K562 (cell line): ENCODE data around the gene SCPEP1. TPM values are rescaled to one million over a fixed set of nuclear protein-coding genes. Genes with fewer than 3 reads are reported as not detected.

ENCODE experiments used
- CEBPB ChIP-seq: fragments of 450-650 bp; IDR thresholded peaks from 2 replicates; pipeline ENCODE4 v1.6.1; 2016; ENCODE audit warnings: missing genetic modification characterization, missing compliant biosample characterization
- EP300 ChIP-seq: IDR thresholded peaks from 2 replicates; pipeline ENCODE4 v1.6.1; 2012; ENCODE audit warnings: low read length, improper control_type of control experiment
- FOSL1 ChIP-seq: fragments of 200-800 bp; sonication (Bioruptor generic); conservative IDR thresholded peaks from 2 replicates; pipeline ENCODE4 v1.6.1; 2016; ENCODE audit warnings: missing genetic modification characterization, missing compliant biosample characterization
- HDAC1 ChIP-seq, 2 experiments: fragments of 450-650 bp; IDR thresholded peaks; 2 replicates each; pipeline ENCODE4 v1.6.1; 2016 to 2017; ENCODE audit warnings: inconsistent platforms in 1 of 2, mild to moderate bottlenecking in 1 of 2, moderate library complexity in 1 of 2
- JUND ChIP-seq, 2 experiments: IDR thresholded peaks; 2 replicates in 1 of 2; 3 replicates in 1 of 2; pipeline ENCODE4 v1.6.1; 2011; ENCODE audit warnings: borderline replicate concordance in 2 of 2, low read depth in 2 of 2, low read length in 2 of 2, improper control_type of control experiment in 1 of 2, missing biosample characterization in 1 of 2, missing genetic modification characterization in 1 of 2, missing genetic modification reagents in 1 of 2
- KLF6 ChIP-seq: fragments of 250-450 bp; sonication (Bioruptor Pico); IDR thresholded peaks from 2 replicates; pipeline ENCODE4 v1.4.0; 2020; ENCODE audit warnings: mild to moderate bottlenecking, moderate library complexity, borderline replicate concordance
- L3MBTL2 ChIP-seq: fragments of 450-650 bp; IDR thresholded peaks from 2 replicates; pipeline ENCODE4 v1.6.1; 2016; ENCODE audit warnings: mild to moderate bottlenecking, moderate library complexity
- NFRKB ChIP-seq: fragments of 450-650 bp; IDR thresholded peaks from 2 replicates; pipeline ENCODE4 v1.6.1; 2016; ENCODE audit warnings: low read depth
- PKNOX1 ChIP-seq: fragments of 450-650 bp; IDR thresholded peaks from 2 replicates; pipeline ENCODE4 v1.6.1; 2016
- REST ChIP-seq, 2 experiments: fragments of 450-650 bp; formaldehyde crosslinking in 1 of 2; IDR thresholded peaks; 2 replicates each; pipeline versions ENCODE4 v1.4.0 to v1.6.1; 2014 to 2020; ENCODE audit warnings: mild to moderate bottlenecking in 2 of 2, borderline replicate concordance in 1 of 2, low read depth in 1 of 2
- SIN3A ChIP-seq, 2 experiments: fragments of 150-350 bp in 1 of 2; IDR thresholded peaks; 2 replicates each; pipeline ENCODE4 v1.6.1; 2011 to 2016; ENCODE audit warnings: borderline replicate concordance in 2 of 2, low read depth in 2 of 2, low read length in 2 of 2, mild to moderate bottlenecking in 2 of 2, moderate library complexity in 2 of 2; ENCODE audit not compliant: control insufficient read depth in 1 of 2
- SMARCA4 ChIP-seq: fragments of 450-650 bp; IDR thresholded peaks from 2 replicates; pipeline ENCODE4 v1.6.1; 2016
- SMARCC2 ChIP-seq: fragments of 450-650 bp; IDR thresholded peaks from 2 replicates; pipeline ENCODE4 v1.6.1; 2017; ENCODE audit warnings: antibody characterized with exemption, moderate library complexity, mild to moderate bottlenecking, low read depth
- SOX6 ChIP-seq: fragments of 450-650 bp; IDR thresholded peaks from 2 replicates; pipeline ENCODE4 v1.6.1; 2014; ENCODE audit warnings: mild to moderate bottlenecking
- TAL1 ChIP-seq: fragments of 450-650 bp; IDR thresholded peaks from 2 replicates; pipeline ENCODE4 v1.6.1; 2016; ENCODE audit warnings: mild to moderate bottlenecking
- TCF7L2 ChIP-seq: fragments of 150-350 bp; IDR thresholded peaks from 2 replicates; pipeline ENCODE4 v1.6.1; 2016; ENCODE audit warnings: low read depth, mild to moderate bottlenecking, low read length, moderate library complexity
- TOE1 ChIP-seq, 2 experiments: fragments of 450-650 bp in 1 of 2; sonication (generic) in 1 of 2; formaldehyde crosslinking in 1 of 2; IDR thresholded peaks; 2 replicates each; pipeline versions ENCODE4 v1.7.1 to v1.8.0; 2016 to 2022; ENCODE audit warnings: borderline replicate concordance in 2 of 2, mild to moderate bottlenecking in 2 of 2, antibody characterized with exemption in 1 of 2, inconsistent platforms in 1 of 2, low read depth in 1 of 2, missing genetic modification reagents in 1 of 2, moderate library complexity in 1 of 2
- ZBTB26 ChIP-seq: fragments of 450-650 bp; formaldehyde crosslinking; IDR thresholded peaks from 2 replicates; pipeline ENCODE4 v1.4.0; 2022; ENCODE audit warnings: missing genetic modification characterization
- polyA plus RNA-seq, 8 experiments: library from polyadenylated mRNA; depleted of rRNA in 4 of 8; stranded (reverse) in 5 of 8; unstranded in 3 of 8; fragments of >200 nt; fragmentation: Nextera tagmentation in 2 of 8; fragmentation: Illumina TruSeq in 1 of 8; extraction: Ambion mirVana in 2 of 8; extraction: Trizol in 1 of 8; gene quantifications; 2 replicates each; pipeline versions ENCODE4 v1.2.1 to v1.2.3, GENCODE V29; 2011 to 2014; ENCODE audit warnings: inconsistent platforms in 1 of 8, missing spikeins in 1 of 8
- total RNA-seq, 7 experiments: library from RNA; depleted of rRNA in 6 of 7; stranded (reverse); fragments of >200 nt in 6 of 7; fragmentation: Illumina TruSeq in 2 of 7; extraction: Trizol in 2 of 7; gene quantifications; 2 replicates each; pipeline versions ENCODE4 v1.2.1 to v1.2.3, GENCODE V29; 2011 to 2021; ENCODE audit warnings: low replicate concordance in 1 of 7

SCPEP1 gene
- total and polyA plus RNA-seq, 9 of the 15 experiments (the other 6 are each of a cell fraction or from before 2014, with no cell fraction given) = 5.1 to 14.8 (median 7.2) TPM

- TF ChIP-seq JUND (IDR thresholded peaks at IDR 0.05; ENCODE audit: borderline replicate concordance, low read depth, low read length) (0 out of 2 replicates have a peak, but pooled peaks have one; percentile 22), JUND (tag; IDR thresholded peaks at IDR 0.05; ENCODE audit: borderline replicate concordance, low read depth, low read length) (no peak), SOX6 (peak; percentile 85), L3MBTL2 (peak; percentile 72), TCF7L2 (no peak), SMARCC2 (0 out of 2 replicates have a peak, but pooled peaks have one; percentile 31), SMARCA4 (peak; percentile 68; the same call in 1 of the 2 replicates), EP300 (0 out of 2 replicates have a peak, but pooled peaks have one; percentile 11), NFRKB (no peak), FOSL1 (no peak), HDAC1 (IDR thresholded peaks at IDR 0.05) (0 out of 4 replicates have a peak, but pooled peaks of 1 of the 2 experiments have one; percentile 10), CEBPB (peak; percentile 59; the same call in 1 of the 2 replicates), TAL1 (peak; percentile 67), REST (IDR thresholded peaks at IDR 0.05; ENCODE audit: borderline replicate concordance) (peak; percentile 24; the same call in 1 of the 2 replicates), REST (CRISPR knock-in tag; IDR thresholded peaks at IDR 0.05; ENCODE audit: low read depth) (no peak), ZBTB26 (CRISPR knock-in tag) (no peak), SIN3A (IDR thresholded peaks at IDR 0.05; ENCODE audit: borderline replicate concordance in 2 of 2, control insufficient read depth in 1 of 2, low read depth in 2 of 2, low read length in 2 of 2) (no peak), KLF6 (CRISPR knock-in tag) (no peak), PKNOX1 (peak; percentile 43; the same call in 1 of the 2 replicates), TOE1 (IDR thresholded peaks at IDR 0.05; ENCODE audit: borderline replicate concordance) (no peak), TOE1 (CRISPR knock-in tag; IDR thresholded peaks at IDR 0.05; ENCODE audit: borderline replicate concordance, low read depth) (no peak)
Measured at GRCh38 chr17:57020208-57020607, 42.3 kb downstream of the SCPEP1 start (continued).
